Fibroblast of lung (primary cell): ENCODE data around the gene RPS8. TPM values are rescaled to one million over a fixed set of nuclear protein-coding genes. Genes with fewer than 3 reads are reported as not detected.
"Not testable (repeated sequence)": the region's sequence is repeated elsewhere in the genome, so short reads cannot be mapped to it uniquely, and the experiment has no call there.

Experiments used
- DNase-seq, 2 donors: peaks; one replicate each; pipeline versions ENCODE4 v3.0.0 to v3.0.0-alpha.2; 2010; ENCODE audit warnings: low read depth in 2 of 2
- H2AFZ ChIP-seq: 2 replicates; pipeline ENCODE4 v1.5.1; 2012; ENCODE audit warnings: low read length, control low read depth, inconsistent platforms
- H3K27ac ChIP-seq: 2 replicates; pipeline ENCODE4 v1.5.1; 2011; ENCODE audit warnings: low read length, control low read depth; ENCODE audit not compliant: insufficient read depth
- H3K27me3 ChIP-seq: 2 replicates; pipeline ENCODE4 v1.5.1; 2011; ENCODE audit warnings: mild to moderate bottlenecking, low read length; ENCODE audit not compliant: control insufficient read depth, insufficient read depth
- H3K36me3 ChIP-seq: 2 replicates; pipeline ENCODE4 v1.5.1; 2011; ENCODE audit warnings: low read length; ENCODE audit not compliant: control insufficient read depth, insufficient read depth
- H3K4me1 ChIP-seq: 2 replicates; pipeline ENCODE4 v1.5.1; 2011; ENCODE audit warnings: low read length; ENCODE audit not compliant: control insufficient read depth, insufficient read depth; ENCODE audit errors: extremely low read depth
- H3K4me2 ChIP-seq: 2 replicates; pipeline ENCODE4 v1.5.1; 2011; ENCODE audit warnings: low read length, control low read depth; ENCODE audit not compliant: insufficient read depth; ENCODE audit errors: extremely low read depth
- H3K4me3 ChIP-seq, 4 experiments: fragments of 200-600 bp in 1 of 4; sonication (generic) in 1 of 4; replicated peaks in 1 of 4; 2 replicates each; pipeline ENCODE4 v1.5.1; 2011 to 2016; ENCODE audit warnings: low read length in 4 of 4, low read depth in 3 of 4, mild to moderate bottlenecking in 3 of 4, control low read depth in 2 of 4, inconsistent platforms in 1 of 4, mixed read lengths in 1 of 4; ENCODE audit not compliant: insufficient read depth in 1 of 4; ENCODE audit errors: control extremely low read depth in 1 of 4
- H3K79me2 ChIP-seq: 2 replicates; pipeline ENCODE4 v1.5.1; 2012; ENCODE audit warnings: mild to moderate bottlenecking, low read length, inconsistent platforms; ENCODE audit not compliant: control insufficient read depth, insufficient read depth
- H3K9ac ChIP-seq: 2 replicates; pipeline ENCODE4 v1.5.1; 2011; ENCODE audit warnings: mild to moderate bottlenecking, low read length, control low read depth; ENCODE audit not compliant: insufficient read depth
- H3K9me3 ChIP-seq: 2 replicates; pipeline ENCODE4 v1.5.1; 2012; ENCODE audit warnings: low read depth, low read length; ENCODE audit not compliant: control insufficient read depth, insufficient read depth
- H4K20me1 ChIP-seq: 2 replicates; pipeline ENCODE4 v1.5.1; 2011; ENCODE audit warnings: low read length; ENCODE audit not compliant: control insufficient read depth, insufficient read depth; ENCODE audit errors: extremely low read depth
- EZH2 ChIP-seq: IDR thresholded peaks from 2 replicates; pipeline ENCODE4 v1.5.1; 2012; ENCODE audit warnings: low read length, control low read depth, mild to moderate bottlenecking; ENCODE audit errors: missing control alignments
- polyA plus RNA-seq, 2 donors: library from polyadenylated mRNA; depleted of rRNA in 1 of 2; stranded (reverse) in 1 of 2; unstranded in 1 of 2; fragments of >200 nt; gene quantifications; 2 replicates each; pipeline ENCODE4 v1.2.1, GENCODE V29; 2011 to 2012; ENCODE audit warnings: missing spikeins in 1 of 2
- total RNA-seq: library from RNA; depleted of rRNA; stranded (reverse); fragments of >200 nt; gene quantifications from 2 replicates; pipeline ENCODE4 v1.2.1, GENCODE V29; 2014
- TF ChIP-seq, protein P1 (sequence below), 2 donors: IDR thresholded peaks in 1 of 2; conservative IDR thresholded peaks in 1 of 2; 1 replicate in 1 of 2; 2 replicates in 1 of 2; pipeline ENCODE4 v1.5.1; 2011 to 2012; ENCODE audit warnings: low read length in 2 of 2, control low read depth in 1 of 2, inconsistent platforms in 1 of 2, low read depth in 1 of 2, mild to moderate bottlenecking in 1 of 2

RPS8 gene
- total and polyA plus RNA-seq, 2 donors (not counting 1 experiment from before 2014, with no cell fraction given) = 1,373 to 2,098 TPM

GRCh38 chr1:44822131-44822701 lies 46.9 kb downstream of the RPS8 start:
- Histone ChIP-seq H2AFZ (no peak overlapping the region), H4K20me1 (no peaks in the 10 kb centered on the region), H3K4me1 (peaks cover 2% of the 10 kb centered on the region), H3K79me2 (no peaks in the 10 kb centered on the region), H3K4me3 (no peak overlapping the region), H3K4me2 (no peak overlapping the region), H3K27me3 (no peaks in the 10 kb centered on the region), H3K9me3 (no peaks in the 10 kb centered on the region), H3K36me3 (no peaks in the 10 kb centered on the region), H3K27ac (no peak overlapping the region), H3K9ac (no peak overlapping the region)
- DNase-seq = no peak
- TF ChIP-seq, protein P1, sequence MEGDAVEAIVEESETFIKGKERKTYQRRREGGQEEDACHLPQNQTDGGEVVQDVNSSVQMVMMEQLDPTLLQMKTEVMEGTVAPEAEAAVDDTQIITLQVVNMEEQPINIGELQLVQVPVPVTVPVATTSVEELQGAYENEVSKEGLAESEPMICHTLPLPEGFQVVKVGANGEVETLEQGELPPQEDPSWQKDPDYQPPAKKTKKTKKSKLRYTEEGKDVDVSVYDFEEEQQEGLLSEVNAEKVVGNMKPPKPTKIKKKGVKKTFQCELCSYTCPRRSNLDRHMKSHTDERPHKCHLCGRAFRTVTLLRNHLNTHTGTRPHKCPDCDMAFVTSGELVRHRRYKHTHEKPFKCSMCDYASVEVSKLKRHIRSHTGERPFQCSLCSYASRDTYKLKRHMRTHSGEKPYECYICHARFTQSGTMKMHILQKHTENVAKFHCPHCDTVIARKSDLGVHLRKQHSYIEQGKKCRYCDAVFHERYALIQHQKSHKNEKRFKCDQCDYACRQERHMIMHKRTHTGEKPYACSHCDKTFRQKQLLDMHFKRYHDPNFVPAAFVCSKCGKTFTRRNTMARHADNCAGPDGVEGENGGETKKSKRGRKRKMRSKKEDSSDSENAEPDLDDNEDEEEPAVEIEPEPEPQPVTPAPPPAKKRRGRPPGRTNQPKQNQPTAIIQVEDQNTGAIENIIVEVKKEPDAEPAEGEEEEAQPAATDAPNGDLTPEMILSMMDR (conservative IDR thresholded peaks at IDR 0.05 in 1 of 2, IDR thresholded peaks at IDR 0.05 in 1 of 2; ENCODE audit: low read depth in 1 of 2, low read length in 2 of 2) = no peak
- no peak for TF ChIP-seq EZH2

DNA sequence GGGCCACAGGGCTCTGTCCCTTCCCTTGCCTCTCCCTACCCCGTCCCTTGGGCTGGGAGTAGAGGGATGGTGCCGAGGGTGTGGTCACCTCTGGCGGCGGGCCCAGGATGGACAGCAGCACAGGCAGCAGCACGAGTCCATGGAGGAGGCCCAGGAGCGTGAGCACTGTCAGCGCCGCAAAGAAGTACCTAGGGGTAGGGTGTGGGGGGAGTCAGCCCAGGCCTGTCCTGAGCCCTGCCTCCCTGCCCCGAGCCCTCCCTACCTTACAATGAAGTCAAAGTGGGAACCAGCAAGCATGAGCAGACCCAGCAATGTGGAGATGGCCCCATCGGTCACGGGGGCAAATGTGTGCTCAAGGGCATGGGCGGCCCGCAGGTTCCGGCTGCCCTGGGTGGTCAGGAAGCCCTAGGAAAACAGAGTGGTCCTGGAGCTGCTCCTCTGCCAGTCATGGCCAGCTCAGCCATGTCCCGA lies 47.7 kb downstream of the RPS8 start:
- TF ChIP-seq, protein P1 (conservative IDR thresholded peaks at IDR 0.05 in 1 of 2, IDR thresholded peaks at IDR 0.05 in 1 of 2; ENCODE audit: low read depth in 1 of 2, low read length in 2 of 2) = no peak
- no peak for TF ChIP-seq EZH2
- no peak overlapping the region for H3K27ac ChIP-seq
- H3K27me3 ChIP-seq = no peaks in the 10 kb centered on the region
- no peaks in the 10 kb centered on the region for H3K36me3 ChIP-seq
- no peak overlapping the region for H2AFZ ChIP-seq
- H3K9ac ChIP-seq = no peak overlapping the region
- no peak for DNase-seq
- H3K4me3 ChIP-seq = no peak overlapping the region
- H3K79me2 ChIP-seq = no peaks in the 10 kb centered on the region
- no peaks in the 10 kb centered on the region for H3K9me3 ChIP-seq
- H3K4me2 ChIP-seq = no peak overlapping the region
- no peaks in the 10 kb centered on the region for H4K20me1 ChIP-seq
- H3K4me1 ChIP-seq = peaks cover 2% of the 10 kb centered on the region

DNA sequence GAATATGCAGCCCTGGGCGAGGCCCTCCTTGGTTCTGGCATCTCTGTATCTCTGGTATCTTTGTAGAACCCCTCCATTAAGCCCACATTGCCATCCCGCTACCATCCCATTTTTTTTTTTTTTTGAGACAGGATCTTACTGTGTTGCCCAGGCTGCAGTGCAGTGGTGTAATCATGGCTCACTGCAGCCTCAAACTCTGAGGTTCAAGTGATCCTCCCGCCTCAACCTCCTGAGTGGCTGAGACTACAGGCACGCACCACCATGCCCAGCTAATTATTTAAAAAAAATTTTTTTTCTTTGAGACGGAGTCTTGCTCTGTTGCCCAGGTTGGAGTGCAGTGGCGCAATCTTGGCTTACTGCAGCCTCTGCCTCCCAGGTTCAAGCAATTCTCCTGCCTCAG lies 49.1 kb downstream of the RPS8 start:
- H3K36me3 ChIP-seq, H3K4me1 ChIP-seq, H3K9ac ChIP-seq, H3K79me2 ChIP-seq, DNase-seq, H3K27me3 ChIP-seq, H3K4me2 ChIP-seq, H3K27ac ChIP-seq, H3K4me3 ChIP-seq, H4K20me1 ChIP-seq, H2AFZ ChIP-seq, H3K9me3 ChIP-seq: not testable (repeated sequence)
